Stimulated activated CD8-positive, alpha-beta memory T cell treated with anti-CD3 and anti-CD28 coated beads, Interleukin-7, amount 100 ng/mL, for 1 hour (primary cell): ENCODE measurements around the gene EML1.

Experiments used
- DNase-seq, 2 donors: peaks; one replicate each; pipeline ENCODE4 v3.0.0-alpha.2; 2020; ENCODE audit warnings: low read depth in 2 of 2

The EML1 gene, protein sequence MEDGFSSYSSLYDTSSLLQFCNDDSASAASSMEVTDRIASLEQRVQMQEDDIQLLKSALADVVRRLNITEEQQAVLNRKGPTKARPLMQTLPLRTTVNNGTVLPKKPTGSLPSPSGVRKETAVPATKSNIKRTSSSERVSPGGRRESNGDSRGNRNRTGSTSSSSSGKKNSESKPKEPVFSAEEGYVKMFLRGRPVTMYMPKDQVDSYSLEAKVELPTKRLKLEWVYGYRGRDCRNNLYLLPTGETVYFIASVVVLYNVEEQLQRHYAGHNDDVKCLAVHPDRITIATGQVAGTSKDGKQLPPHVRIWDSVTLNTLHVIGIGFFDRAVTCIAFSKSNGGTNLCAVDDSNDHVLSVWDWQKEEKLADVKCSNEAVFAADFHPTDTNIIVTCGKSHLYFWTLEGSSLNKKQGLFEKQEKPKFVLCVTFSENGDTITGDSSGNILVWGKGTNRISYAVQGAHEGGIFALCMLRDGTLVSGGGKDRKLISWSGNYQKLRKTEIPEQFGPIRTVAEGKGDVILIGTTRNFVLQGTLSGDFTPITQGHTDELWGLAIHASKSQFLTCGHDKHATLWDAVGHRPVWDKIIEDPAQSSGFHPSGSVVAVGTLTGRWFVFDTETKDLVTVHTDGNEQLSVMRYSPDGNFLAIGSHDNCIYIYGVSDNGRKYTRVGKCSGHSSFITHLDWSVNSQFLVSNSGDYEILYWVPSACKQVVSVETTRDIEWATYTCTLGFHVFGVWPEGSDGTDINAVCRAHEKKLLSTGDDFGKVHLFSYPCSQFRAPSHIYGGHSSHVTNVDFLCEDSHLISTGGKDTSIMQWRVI

DNA sequence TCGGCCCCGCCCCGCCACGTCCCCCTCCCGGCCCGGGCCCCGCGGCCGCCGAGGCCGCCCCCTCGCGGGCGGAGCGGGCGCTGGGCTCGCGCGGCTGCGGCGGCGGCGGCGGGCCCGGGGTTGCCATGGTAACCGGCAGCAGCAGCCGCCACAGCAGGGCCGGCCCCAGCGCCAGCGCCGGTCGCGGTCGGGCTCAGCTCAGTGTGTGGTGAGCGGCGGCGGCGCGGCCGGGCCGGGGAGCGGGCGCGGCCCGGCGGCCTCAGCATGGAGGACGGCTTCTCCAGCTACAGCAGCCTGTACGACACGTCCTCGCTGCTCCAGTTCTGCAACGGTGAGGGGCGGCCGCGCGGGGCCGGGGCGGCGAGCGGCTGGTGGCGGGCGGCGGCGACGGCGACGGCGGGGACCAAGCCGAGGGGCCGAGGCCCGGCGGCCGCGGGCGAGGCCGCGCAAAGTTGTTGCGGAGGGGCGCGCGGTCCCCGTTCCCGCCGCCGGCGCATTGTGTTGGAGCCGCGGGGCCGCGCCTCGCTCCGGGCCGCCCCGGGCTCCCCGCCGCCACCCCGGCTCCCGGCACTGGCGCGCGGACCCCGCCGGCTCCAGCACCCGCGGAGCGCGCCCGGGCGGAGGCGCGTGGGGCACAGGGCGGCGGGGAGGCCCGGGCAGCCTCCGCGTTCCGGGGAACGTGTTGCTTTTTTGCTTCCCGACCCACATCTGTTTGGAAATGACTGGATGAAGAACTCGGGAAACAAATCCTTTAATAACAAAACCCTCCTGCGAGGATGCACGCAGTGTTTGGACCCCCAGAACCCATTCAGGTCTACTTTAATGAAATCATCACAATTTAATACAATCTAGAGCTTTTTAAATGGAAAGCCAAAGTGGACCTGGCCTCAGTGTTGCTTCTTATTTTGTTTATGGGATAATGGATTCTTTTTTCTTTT lies at the start of gene EML1:
EML1 (plus strand) TSS at position 201 of the 938 bp plus-strand sequence; CDS start at position 265, 64 bp downstream.
- peak; percentile 34 to 44 for DNase-seq

DNA sequence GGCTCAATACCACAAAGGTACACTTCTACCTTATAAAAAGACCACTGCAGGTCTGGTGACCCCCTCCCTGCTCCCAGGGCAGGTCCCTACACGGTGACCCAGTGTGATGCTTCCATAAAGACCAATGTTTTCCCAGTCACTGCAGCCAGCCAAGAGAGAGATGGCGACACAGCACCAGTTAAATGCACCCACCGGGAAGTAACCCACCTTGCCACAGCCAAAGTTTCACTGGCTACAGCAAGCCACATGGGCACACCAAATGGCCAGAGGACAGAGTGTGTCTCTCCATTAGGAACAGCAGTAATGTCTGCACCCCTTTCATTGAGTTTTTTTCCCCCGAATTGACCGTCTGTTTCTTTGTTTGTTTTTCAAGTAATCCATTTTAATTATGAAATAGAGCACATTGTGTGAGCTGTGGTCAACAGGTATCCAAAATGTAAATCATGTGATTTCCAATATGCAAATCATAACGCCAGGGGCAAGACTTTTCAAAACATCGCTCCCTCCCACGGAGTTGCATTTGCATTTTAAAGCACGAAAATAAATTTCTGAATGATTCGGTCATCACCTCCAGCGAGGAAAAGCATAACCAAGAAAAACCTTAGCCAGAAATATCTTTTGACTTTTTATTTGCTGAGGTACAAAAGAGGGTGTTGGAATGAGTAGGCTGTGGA lies 48.9 kb upstream of the EML1 start:
- DNase-seq: no peak

DNA sequence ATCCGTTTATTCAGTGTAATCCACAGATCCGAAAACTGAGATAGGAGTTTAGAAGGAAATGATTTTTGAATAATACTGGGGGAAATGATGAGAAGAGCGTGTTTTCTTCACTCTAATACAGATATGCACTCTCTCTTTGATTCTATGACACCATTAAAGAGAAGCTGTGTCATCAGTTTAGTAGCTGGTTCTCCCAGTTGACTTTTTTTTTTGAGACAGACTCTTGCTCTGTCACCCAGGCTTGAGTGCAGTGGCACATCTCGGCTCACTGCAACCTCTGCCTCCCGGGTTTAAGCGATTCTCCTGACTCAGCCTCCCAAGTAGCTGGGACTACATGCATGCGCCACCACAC lies 48.4 kb upstream of the EML1 start:
- DNase-seq: no peak

DNA sequence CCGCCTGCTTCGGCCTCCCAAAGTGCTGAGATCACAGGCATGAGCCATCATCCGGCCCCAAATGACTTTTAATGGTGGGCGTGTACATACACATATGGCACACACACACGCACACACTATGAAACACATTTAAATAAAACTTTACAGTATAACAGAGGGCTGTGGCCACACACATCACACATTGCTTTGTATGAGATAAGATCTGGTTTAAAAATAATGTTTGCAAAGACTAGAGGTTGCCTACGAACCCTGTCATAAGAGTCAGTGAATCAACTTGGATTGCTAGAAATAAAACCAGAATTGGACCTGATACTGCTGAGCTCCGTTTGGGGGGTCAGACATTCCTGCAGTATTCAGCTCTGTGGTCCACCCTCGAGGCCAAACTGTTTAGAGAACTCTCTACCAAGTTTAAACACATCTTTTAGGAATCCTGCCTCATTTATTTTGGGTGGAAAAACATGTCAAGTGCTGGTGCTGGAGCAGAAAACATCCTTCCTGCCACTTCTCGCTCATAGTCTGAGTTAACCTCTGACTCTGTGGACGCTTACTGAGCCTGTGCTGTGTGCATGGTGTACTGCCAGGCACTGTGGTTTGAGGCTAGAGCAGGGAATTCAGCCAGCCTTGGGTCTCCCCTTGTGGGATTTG lies 47.8 kb upstream of the EML1 start:
- DNase-seq: no peak

DNA sequence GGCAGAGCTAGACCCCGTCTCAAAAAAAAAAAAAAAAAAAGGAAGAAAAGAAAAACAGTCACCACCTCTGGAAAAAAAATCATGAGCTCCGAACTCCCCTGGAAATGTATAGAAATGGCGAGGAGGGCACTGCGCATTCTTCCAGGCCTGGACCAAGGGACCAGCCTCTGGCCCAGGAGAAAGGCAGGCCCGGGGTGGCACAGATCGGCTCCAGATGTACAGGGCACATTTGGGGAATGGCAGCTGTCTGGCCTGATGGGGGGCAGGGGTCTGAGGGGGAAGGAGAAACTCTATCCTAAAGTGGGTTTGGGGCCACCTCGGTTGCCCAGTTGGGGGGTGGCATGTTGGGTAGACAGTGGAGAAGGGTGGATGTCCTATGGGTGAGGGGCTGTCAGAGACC lies 46.0 kb upstream of the EML1 start:
- no peak for DNase-seq

DNA sequence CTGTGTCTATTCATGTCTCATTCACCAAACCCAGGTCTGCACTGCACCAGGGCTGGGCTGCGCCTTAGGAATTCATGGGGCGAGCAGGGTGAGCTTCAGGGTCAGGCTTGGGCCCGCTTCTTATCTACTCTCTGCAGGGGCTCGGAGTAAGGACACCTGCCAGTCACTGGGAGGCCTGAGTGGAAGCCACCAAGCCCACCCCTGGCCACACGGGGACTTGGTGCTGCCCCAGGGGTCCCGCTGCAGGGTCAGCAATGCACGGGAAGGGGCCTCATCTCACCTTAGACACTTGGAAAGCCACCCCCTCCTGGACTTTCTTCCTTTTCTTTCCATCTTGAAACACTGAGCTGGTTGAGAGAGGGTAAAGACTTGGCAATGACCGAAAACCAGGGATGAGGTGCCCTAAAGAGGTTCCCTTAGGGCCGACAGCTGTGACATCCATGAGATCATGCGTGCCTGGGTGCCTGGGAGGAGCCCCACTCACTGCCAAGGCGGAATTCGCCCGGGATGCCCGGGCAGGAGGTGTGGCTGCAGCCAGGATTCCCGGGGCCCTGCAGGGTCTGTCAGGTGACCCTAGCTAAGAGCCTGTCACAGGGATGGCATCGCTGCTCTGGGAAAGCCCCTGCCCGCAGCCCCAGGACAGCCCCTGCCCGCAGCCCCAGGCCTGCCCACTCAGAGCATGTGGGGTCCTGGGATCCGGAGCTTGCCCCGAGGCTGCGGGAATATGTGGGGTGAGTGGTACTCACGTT lies 45.5 kb upstream of the EML1 start:
- DNase-seq: no peak

DNA sequence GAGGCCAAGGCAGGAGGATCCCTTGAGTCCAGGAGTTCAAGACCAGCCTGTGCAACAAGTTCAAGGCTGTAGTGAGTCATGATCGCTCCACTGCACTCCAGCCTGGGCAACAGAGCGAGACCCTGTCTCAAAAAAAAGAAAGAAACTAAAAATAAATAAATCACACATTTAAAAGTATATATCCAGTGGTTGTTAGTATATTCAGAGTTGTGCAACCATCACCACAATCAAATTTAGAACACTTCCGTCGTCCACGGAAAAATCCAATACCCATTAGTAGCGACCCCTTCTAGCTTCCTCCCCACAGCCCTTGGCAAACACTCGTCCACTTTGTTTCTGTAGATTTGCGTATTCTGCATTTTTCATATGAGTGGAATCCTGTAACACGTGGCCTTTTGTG lies 44.7 kb upstream of the EML1 start:
- no peak for DNase-seq

DNA sequence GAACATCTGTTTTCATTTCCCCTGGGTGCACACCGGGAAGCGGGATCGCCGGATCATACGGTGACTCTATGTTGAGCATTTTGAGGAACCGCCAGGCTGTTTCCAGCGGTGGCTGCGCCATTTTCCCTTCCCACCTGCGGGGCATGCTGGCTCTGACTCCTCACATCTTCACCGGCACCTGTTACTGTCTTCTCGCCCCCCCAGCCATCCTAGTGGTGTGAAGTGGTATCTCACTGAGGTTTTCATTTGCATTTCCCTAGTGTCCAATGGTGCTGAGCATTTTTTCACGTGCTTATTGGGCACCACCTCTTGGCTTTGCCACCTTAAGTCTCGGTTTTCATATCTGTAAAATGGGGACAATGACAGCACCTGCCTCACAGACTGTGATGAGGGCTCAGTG lies 44.1 kb upstream of the EML1 start:
- DNase-seq: no peak

DNA sequence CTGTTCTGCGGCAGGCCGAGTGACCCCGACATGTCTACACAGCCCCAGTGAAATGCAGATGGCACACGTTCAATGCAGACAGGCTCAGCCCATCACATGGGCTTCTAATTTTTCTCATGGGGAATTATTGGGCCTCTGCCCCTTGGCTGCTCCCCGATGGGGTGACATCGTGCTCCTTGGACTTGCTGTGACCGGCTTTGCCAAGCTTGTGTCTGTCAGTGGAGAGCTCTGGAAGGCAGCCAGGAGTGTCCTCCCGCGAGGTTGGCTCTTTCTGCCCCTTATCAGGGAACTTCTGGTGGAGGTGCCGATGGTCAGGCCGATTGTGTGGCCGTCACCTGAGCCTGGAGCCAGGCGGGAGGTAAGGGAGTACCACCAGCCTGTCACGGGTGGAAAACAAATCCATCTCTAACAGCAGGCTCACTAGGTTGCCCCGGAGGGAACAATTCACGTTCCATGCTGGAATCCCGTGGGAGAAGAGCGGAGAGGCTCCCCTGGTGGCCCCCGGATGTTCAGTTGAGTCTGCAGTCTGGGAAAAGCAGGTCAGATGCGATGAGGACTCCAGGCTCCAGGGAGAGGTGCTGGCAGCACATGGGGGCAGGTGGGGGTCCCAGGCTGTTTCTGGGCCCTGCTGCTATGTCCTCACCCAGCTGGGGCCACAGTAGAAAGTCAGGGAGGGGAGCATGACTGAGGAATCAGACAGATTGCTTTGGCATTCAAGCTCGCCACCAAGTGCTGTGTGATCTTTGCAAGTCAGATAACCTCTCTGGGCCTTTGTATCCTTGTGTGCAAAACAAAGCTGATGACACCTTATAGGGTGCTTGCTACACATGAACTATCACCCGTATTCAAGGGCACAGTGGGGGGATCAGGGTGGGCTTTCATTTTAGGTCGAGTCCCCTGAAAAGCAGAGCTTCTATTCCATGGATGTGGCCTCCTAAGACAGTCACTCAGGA lies 43.2 kb upstream of the EML1 start:
- DNase-seq: no peak

DNA sequence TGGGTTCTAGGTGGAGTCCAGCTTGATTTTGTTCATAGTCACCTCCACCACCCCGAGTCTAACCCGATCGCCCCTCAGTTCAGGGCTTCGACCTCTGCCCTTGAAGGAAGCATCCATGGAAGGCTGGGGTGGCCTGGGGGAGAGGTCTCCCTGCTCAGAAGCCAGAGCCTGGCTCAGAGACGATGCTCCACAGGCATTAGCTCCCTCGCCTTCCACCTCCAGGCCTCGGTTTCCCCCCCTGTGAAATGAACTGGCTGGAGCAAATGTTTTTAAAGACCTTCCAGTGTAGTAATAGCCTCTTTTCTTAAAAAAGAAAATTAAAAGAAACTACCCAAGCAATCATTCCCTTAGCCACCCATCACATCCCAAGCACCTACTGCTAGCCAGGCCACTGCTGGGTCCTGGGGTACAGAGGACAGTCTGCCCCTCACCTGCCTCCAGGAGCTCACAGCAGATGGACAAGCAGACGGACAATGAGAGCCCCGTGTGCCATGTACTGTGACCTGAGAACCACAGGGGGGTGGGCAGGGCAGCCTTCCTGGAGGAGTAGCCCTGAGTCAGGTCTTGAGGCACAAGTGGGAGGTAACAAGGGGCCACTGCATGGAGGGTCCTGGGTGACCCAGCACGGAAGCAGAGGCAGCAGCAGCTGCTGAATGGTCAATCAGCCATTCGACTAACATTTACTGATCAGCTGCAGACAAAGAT lies 42.3 kb upstream of the EML1 start:
- no peak for DNase-seq

DNA sequence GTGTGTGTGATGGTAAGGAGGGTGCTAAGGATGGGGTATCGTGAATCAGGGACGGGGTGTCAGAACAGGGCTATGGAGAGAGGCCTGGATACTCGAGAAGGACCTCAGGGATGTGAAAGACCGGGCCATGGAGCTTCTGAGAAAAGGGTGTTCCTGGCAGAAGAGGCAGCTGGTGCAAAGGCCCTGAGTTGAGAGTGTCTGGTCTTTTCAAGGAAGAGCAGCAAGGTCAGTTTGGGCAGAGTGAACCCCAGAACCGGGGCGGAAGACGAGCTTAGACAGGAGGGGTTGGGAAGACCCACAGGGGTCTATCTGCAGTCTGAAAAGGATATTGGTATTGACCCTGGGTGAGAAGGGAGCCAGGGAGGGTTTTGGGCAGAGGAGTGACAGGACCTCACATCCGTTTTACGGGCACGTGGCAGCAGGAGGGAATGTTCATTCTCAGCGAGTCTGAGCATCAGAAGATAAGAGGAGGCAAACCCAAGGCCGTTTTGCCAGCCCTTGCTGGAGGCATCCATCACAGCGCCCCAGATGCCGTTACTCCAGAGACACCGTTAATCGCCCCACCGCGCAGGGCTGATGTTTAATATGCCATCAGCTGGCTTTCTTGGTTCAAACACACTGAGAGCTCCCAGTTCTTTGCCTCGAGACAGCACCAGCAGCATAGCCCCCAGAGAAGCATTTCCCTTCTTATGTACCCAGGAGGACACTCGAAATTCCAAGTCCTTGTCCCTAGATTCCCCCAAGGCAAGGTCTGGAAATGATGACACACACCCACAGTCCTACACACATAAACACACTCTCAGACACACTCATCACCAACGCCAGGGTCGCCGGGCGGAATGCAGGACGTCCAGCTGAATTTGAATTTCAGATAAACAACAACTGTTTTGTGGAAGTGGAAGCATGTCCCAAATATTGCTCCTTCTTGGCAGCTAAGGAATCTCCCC lies 41.4 kb upstream of the EML1 start:
- DNase-seq: no peak

DNA sequence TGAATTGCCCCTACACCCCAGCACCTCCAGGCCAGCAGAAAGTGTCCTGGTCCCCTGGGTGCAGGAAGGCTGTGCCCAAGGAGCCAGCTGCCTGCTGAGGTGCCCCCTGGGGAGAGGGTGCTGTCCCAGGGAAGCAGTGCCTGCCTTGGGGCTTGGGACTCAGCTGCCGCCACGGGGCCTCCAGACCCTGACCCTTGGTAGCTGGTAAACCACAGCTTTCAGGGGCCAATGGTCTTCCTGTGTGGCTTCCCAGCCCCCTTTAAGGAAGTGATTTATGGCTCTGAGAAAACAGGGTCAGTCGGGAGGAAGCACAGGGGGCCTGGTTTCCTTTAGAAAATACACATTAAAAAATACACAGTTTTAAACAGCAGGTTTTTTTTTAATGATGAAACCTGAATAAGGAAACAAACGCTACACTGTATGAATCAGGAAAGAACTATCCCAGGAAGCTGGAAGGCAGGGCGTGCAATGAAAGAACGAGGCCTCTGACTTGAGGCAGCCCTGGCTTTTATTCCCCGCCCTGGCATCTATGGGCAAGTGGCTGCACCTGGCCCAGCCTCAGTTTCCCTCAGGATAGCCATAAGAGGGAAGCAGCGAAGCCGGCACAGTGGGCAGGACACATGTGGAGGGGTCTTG lies 40.6 kb upstream of the EML1 start:
- DNase-seq: no peak

DNA sequence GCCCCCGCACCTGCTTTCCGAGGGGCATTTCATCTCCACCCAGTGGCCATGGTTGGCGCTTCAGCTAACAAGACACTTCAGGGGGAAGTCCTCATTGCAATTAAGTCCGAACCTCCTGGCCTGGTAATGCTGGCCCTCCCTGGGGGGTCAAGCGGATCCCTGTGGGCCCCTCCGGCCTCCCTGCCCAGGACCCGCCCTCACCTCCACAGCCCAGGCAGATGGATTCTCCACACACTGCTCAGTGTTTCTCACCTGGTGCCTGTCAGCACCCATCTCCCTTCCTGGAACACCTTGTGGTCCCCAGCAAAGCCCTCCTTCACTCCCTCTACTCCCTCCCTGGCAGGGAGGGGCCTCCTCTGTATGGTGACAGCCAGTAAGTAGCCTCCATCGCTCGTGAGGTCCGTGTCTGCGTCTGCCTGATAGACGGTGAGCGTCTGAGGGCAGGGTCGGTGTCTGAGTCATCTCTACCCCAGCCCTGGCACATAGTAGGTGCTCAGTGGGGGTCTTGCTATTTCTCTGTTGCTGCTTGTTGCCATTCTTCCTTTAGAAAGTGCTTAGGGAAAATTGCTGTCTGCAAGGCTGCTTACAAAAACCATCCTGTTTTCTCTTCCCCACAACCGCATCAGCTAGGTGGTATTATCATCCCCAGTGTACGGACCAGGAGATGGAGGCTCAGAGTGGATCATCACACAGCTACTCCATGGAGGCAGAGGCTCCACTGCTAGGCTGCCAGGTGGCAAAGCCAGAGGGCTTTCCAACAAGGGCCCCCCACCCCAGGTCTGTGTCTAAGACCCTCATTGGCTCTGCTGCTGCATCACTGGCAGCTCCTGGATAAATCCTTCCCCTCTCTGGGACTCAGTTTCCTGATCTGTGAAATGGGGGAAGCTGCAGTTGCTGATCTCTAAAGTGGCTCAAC lies 39.7 kb upstream of the EML1 start:
- DNase-seq: no peak

DNA sequence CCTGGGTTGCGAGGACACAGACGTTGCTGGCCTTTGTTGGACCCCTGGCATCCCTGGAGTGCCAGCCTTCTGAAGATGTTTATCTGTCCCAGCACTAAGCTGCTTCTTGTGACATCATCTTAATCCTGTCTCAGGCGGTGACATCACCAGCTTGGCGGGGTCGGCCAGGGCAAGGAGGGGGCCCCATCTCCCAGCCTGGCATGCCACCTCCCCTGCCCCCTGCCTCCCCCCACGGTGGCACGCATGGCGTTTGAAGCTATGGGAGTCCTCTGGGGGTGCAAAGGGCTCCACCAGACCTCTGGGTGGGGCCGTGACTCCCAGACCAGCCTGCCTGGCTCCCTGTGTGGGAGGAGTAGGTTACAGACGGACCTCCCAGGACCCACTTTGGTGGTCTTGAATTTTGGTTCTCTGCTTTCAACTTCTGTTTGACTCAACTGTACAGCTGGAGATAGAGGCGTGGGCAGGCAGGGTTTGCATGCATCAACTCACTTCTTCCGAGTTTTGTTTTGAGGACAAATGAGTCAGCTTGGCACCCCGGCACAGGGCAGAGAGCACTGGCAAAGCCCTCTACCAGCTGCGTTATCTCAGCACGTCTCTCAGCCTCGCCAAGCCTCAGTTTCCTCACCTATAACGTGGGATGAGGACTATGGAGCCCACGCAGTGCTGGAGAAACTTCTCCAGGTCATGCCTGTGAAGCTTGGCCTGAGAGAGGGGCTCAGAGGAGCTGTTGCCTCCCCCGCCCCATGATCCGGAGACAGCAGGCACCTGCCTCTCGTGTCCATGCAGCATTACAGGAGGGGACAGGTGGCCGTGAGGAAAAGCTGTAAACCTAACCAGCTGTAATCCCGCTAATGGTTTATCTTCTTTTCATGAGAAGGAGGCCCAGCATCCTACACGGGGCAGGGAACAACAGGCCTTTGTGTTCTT lies 38.8 kb upstream of the EML1 start:
- DNase-seq: no peak

DNA sequence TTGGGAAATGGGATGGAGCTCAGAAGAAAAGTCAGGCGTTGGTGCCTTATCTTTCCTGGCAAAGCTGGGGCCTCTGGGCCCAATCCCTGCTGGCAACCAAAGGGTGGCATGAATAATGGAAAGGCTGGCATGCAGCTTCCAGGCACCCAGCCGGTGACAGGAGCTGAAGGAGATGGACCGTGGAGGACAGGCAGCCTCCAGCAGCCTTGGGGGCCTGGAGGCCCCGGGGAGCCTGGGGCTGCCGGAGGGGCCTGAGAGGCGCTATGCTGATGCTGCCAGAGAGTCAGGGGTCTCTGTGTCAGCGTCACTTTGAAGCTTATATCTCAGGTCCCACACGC lies 38.2 kb upstream of the EML1 start:
- DNase-seq: no peak
